LNCAP (cell line): ENCODE results near the gene EIF4ENIF1.

Experiments
- CTCF ChIP-seq: fragments of 450-650 bp; IDR thresholded peaks from 2 replicates; pipeline ENCODE4 v1.5.1; 2017; ENCODE audit warnings: mild to moderate bottlenecking

EIF4ENIF1 gene

GRCh38 chr22:31461699-31462098 is 27.9 kb downstream of the EIF4ENIF1 start:
- no peak for TF ChIP-seq CTCF

- peak; percentile 83 for TF ChIP-seq CTCF
Observed at GRCh38 chr22:31451709-31452571, 37.7 kb downstream of the EIF4ENIF1 start.

GRCh38 chr22:31449506-31449905 is 40.1 kb downstream of the EIF4ENIF1 start:
- TF ChIP-seq CTCF: no peak

GRCh38 chr22:31448382-31448781 is 41.3 kb downstream of the EIF4ENIF1 start:
- TF ChIP-seq CTCF: no peak

GRCh38 chr22:31447337-31447736 is 42.3 kb downstream of the EIF4ENIF1 start:
- TF ChIP-seq CTCF: no peak

- TF ChIP-seq CTCF: no peak
Observed at GRCh38 chr22:31446767-31447166, 42.9 kb downstream of the EIF4ENIF1 start.

- no peak for TF ChIP-seq CTCF
Observed at GRCh38 chr22:31446208-31446607, 43.4 kb downstream of the EIF4ENIF1 start.
